22Rv1 (cell line): Measurements from ENCODE around the gene FAM227B.

Experiments
- ZFX ChIP-seq: fragments of 450-650 bp; IDR thresholded peaks from 2 replicates; pipeline ENCODE4 v1.6.1; 2017; ENCODE audit warnings: antibody characterized with exemption, borderline replicate concordance
- TF ChIP-seq, protein P1 (sequence below): fragments of 450-650 bp; IDR thresholded peaks from 2 replicates; pipeline ENCODE4 v1.5.1; 2017; ENCODE audit warnings: mild to moderate bottlenecking

- TF ChIP-seq, protein P1, sequence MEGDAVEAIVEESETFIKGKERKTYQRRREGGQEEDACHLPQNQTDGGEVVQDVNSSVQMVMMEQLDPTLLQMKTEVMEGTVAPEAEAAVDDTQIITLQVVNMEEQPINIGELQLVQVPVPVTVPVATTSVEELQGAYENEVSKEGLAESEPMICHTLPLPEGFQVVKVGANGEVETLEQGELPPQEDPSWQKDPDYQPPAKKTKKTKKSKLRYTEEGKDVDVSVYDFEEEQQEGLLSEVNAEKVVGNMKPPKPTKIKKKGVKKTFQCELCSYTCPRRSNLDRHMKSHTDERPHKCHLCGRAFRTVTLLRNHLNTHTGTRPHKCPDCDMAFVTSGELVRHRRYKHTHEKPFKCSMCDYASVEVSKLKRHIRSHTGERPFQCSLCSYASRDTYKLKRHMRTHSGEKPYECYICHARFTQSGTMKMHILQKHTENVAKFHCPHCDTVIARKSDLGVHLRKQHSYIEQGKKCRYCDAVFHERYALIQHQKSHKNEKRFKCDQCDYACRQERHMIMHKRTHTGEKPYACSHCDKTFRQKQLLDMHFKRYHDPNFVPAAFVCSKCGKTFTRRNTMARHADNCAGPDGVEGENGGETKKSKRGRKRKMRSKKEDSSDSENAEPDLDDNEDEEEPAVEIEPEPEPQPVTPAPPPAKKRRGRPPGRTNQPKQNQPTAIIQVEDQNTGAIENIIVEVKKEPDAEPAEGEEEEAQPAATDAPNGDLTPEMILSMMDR = no peak
- TF ChIP-seq ZFX = no peak
Observed at GRCh38 chr15:49297584-49297983, 323.0 kb downstream of the FAM227B start.
